ENCODE results near the gene COL25A1.

DNA sequence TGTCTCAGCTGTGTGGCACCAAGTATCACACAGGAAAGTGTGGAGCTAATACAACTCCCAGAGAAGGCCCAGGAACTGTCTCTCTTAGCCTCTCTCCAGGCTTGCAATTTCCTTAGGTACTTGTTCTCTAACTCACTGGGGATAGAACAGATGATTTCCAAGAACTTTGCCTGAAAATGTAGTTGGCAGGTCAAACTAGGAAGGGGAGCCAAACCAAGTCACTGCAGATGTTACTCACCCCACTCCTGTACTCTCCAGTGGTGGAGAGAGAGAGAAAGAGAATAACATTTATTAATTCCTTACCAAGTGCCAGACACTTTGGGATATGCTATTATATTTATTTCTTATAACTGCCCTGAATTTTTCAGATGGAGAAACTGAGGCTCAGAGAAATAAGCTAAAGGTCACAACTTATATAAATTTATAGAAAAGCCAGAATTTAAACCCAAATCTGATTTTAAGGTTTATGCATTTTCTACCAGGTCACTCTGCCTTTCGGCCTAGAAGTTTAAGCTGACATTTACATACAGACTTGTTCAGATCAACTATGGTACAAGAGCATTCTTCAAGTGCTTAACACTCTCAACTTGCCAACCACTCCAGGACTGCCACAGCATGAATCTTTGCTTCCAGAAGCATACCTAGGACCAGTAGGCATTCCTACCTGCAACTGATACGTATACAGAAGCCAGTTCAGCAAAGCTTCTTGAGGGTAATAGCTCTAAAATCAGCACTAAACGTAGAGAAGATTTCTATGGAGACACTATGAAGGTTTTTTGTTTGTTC lies 291.0 kb downstream of the COL25A1 start:
- TF ChIP-seq, protein P1, sequence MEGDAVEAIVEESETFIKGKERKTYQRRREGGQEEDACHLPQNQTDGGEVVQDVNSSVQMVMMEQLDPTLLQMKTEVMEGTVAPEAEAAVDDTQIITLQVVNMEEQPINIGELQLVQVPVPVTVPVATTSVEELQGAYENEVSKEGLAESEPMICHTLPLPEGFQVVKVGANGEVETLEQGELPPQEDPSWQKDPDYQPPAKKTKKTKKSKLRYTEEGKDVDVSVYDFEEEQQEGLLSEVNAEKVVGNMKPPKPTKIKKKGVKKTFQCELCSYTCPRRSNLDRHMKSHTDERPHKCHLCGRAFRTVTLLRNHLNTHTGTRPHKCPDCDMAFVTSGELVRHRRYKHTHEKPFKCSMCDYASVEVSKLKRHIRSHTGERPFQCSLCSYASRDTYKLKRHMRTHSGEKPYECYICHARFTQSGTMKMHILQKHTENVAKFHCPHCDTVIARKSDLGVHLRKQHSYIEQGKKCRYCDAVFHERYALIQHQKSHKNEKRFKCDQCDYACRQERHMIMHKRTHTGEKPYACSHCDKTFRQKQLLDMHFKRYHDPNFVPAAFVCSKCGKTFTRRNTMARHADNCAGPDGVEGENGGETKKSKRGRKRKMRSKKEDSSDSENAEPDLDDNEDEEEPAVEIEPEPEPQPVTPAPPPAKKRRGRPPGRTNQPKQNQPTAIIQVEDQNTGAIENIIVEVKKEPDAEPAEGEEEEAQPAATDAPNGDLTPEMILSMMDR (IDR thresholded peaks at IDR 0.05; ENCODE audit: insufficient read depth, low read depth, low read length), result no peak
- no peak for TF ChIP-seq EZH2 (IDR thresholded peaks at IDR 0.05; ENCODE audit: insufficient read depth, low read length)

Measured in astrocyte (in vitro differentiated cells and primary cell).